ENCODE results near the gene KHSRP. TPM values are rescaled to one million over a fixed set of nuclear protein-coding genes. Genes with fewer than 3 reads are reported as not detected.

Gene KHSRP
- polyA plus RNA-seq, 1 donor: 280 TPM

DNA sequence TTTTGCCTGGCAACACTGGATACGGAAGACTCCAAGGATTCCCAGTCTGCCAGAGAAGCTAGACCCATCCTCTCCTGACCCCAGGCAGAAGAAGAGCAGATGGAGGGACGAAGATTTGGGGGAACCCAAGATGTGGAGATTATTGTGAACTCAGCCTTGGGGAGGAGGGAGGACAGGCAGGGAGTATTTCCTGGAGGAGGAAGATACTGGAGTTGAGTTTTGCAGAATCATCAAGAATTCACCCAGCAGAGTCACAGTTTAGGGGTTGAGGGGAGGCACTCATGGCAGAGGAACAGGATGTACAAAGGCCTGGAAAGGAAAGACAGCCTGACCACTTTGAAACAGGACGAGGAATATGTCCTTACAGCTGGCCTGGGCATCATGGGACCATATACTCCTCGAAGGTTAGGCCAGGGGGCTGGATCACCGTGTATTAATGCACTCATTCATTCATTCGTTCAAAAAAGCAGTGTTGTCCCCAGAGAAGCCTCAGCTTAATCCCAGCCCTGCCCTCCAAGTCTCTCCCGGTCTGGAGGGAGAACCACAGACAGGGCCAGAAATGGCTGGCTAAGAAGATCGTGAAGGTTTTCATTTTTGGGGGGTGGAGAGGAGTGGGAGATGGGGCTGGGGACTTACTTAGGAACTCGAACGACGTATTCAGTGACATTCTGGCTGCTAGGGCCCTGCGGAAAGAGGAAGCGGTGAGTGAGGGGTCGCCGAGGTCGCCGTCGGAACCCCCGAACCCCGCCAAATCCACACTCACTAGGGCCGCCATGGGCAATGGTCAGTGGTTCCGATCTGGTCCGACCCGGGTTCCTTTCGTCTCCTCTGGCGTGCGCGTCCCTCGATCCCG is 32.2 kb downstream of the KHSRP start:
- no peak for DNase-seq

DNA sequence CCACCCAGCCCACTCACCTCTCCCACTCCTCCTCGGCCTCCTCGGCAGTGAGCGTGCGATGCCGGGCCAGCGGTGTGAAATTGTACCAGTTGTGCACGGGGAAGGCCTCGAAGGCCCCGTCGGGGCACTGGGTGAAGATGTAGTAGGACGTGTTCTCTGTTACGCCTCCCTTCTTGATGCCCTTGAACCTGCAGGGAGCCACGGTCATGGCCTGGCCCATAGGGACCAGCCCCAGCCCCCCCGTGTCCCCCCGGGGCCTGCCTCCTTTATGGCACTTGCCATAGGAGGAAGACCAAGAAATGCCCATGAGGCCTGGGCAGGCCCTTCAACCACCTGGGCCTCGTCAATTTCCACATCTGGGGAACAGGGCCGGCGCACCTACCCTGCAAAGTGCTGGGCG is 37.2 kb downstream of the KHSRP start:
- DNase-seq: no peak

DNA sequence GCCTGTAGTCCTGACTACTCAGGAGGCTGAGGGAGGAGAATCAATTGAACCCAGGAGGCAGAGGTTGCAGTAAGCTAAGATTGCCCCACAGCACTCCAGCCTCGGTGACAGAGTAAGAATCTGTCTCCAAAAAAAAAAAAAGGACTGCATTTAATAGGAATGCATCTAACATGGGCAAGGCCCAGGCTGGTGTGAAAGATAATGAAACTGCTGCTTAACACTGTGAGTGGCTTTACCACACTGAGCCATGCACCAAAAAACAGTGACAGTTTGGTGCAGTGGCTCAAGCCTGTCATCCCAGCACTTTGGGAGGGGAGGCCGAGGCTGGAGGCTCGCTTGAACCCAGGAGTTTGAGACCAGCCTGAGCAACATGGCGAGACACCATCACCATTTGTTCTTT is 40.2 kb downstream of the KHSRP start:
- DNase-seq: no peak

DNA sequence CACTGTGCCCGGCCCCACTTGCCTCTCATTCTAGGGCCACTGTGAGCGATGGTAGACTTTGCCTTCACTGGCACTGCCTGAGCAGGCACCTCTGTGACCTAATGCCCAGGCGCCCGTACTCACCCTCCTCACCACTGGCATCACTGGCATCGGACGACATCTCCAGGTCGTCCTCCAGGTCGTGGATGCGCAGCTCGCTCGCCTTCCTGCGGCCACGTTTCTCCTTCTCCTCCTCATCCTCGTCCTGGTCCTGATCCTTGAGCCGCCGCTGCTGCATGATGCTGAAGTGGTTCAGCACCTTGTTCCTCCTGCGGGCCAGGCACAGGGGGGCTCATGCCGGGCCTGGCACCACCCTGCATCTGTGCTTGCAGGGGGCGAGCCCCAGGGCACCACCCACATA is 41.4 kb downstream of the KHSRP start:
- no peak for DNase-seq

DNA sequence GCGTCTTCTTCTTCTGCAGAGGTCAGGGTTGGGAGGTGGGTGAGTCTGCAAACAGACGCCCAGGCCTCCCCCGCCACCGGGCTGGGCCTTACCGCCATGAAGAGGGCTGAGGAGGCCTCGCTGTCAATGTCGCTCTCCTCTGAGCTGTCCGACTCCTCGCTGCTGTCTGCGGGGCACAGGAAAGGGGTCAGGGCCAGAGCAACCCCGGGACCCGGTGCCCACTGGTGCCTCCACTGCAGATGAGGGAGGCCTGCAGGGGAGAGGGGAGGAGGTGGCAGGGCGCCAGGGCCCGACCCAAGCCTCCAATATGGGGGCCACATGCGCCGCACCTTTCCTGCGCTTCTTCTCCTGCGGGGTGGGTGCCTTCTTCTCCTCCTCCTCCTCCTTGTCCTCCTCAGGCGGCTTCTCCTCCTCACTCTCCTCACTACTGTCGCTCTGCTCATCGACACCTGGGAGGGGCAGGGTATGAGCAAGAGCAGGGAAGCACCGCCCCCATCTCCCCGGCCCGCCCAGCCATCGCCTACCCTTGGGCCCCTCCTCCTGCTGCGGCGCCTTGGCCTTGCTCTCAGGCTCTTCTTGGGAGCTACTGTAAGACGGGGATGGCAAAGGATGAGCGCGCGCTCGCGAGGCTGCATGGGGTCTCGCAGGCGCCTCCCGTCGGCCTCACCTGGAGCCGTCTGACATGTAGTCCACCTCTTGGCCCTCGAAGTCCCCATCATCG is 43.4 kb downstream of the KHSRP start:
- DNase-seq: no peak

DNA sequence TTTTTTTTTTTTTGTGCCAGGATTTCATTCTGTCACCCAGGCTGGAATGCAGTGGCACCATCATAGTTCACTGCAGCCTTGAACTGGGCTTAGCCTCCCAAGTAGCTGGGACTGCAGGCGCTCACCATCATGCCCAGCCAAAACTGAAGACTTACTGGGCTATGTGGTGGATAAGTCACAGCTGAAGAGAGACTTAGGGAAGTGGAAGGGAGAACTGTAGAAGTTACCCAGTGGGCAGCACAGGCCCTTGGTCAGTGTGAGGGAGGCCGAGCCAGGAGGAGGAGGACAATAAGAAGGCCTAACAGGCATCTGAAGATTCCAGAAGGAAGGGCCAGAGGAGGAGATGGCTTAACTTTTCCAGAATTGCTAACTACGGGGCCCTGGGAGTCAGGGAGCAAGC is 44.9 kb downstream of the KHSRP start:
- DNase-seq: no peak

DNA sequence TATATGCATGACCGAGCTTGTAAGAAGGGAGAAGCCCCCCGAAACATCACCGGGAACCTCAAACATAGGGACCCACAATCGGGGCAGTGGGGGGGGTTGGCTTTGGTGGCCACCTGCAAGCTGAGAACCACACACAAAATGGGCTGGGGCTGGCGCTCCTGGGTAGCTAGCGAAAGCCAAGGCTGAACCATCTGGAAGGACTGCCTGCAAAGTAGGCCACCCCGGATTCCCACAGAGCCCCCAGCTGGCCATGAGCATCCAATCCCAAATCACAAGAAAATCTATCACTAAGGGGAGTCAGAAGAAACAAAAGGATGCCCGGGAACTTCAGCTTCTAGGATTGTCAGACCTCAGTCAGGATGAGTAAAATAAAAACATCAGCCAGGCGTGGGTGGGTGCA is 46.1 kb downstream of the KHSRP start:
- DNase-seq: no peak

DNA sequence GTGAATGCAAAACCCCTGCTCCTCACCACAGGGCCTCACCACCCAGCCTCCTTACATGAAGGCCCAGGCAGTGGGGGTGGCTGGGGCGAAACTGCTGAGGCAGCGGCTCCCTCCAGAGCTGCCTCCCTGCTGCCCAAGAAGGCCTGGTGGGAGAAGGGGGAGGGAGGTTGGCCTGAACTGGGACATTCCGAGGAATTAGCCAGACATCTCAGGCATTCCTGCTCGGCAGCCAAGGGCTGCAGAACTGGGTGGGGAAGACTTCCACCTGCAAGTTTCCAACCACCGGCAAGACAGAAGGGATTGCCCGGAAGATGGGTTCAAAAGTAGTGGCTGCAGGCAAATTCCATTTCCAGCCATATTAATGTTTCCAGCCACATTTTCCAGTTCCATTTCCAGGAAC is 46.6 kb downstream of the KHSRP start:
- no peak for DNase-seq

DNA sequence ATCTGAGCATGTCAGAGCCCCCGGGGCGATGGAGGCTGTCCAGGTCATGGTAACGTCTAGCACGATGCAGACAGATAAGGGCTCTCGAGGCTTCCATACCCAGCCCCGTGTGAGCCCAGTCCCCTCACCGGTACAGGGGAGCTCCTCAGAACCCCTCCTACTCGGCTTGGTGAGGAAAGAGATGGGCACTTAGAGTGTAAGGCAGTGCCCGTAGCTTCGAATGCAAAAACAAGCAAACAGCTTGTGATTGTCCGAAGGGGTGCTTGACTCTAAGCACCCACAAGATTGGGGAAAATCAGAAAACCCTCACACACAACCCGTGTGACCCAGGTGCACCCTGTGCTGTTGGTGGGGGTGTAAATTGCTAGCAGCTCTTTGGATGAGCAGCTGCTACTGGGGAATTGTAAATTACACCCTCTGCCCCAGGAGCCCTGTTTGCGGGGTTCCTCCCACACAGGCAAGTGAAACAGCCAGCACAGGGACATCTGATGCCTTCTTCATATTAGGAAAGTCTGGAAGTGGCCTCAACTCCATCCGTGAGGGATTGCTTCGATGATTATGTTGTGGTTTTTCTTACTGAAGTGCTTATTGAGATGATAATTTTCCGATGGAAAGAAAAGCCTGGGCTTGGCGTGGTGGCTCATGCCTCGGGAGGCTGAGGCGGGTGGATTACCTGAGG is 48.0 kb downstream of the KHSRP start:
- no peak for DNase-seq

DNA sequence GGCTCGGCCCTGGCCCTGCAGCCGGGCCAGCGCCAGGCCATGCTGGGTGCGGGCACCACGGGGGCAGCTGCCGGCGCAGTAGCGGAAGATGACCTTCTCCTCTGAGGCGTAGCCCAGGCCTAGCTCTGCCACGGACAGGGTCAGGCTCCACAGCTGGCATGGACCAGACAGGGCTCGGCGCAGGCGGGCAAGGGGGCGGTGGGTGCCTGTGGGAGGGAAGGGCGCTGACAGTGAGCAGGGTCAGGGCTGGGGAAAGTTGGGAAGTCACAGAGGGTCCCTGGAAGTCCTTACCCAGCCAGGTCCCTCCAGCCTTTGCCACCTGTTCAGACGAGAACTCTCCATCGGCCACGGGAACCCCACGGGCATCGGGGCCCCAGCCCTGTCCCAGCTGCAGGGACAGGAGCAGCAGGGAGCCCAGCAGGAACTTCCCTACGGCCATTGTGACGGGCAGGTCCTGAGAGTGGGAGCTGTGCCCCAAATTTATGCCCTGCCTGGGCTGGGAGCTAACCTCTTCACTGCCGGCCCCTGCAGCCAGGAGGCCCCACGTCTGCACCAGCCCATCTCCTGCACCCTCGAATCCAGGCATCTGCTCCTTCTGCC is 49.1 kb downstream of the KHSRP start, which contains the start of gene PSPN:
TSS of gene PSPN (minus strand) at position 523 of the 600 bp plus-strand sequence. CDS start at position 439, 84 bp downstream.
- no peak for DNase-seq

DNA sequence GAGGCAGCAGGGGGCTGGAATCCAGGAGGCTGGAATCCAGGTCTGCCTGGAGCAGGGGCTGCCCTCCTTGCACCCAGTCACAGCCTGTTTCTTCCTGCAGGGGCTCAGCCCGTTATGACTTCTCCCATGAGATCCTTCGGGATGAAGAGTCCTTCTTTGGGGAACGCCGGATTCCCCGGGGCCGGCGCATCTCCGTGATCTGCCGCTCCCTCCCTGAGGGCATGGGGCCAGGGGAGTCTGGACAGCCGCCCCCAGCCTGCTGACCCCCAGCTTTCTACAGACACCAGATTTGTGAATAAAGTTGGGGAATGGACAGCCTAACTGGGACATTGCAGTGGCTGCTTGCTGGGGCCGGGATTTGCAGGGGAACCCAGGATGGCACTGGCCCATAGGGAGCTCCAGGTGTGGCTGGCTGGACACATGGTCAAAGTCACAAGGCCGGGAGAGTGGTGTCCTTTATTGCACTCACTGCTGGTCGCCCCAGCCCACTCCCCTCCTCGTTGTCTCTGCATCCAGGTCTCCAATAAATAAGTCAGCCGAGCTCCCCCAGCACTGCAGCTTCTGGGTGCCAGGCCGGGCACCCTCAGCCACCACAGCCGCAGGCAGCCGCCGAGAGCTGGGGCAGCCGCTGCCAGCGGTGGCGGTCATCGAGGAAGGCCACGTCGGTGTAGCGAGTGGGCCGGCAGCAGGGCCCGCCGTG is 49.8 kb downstream of the KHSRP start:
- DNase-seq: no peak

DNA sequence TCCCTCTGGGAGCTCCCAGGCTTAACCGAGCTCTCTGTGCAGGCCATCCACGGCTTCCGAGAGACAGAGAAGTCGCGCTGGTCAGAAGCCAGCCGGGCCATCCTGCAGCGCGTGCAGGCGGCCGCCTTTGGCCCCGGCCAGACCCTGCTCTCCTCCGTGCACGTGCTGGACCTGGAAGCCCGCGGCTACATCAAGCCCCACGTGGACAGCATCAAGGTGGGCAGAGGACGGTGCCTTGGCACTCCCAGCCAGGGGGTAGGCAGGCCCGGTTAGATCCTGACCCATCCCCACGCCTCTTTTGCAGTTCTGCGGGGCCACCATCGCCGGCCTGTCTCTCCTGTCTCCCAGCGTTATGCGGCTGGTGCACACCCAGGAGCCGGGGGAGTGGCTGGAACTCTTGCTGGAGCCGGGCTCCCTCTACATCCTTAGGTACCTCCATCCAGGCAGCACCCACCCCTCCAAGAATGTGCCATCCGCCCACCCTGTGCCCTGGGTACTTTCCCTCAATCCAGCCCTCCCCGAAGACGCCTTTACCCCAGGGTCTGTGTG is 50.4 kb downstream of the KHSRP start:
- DNase-seq: no peak

DNA sequence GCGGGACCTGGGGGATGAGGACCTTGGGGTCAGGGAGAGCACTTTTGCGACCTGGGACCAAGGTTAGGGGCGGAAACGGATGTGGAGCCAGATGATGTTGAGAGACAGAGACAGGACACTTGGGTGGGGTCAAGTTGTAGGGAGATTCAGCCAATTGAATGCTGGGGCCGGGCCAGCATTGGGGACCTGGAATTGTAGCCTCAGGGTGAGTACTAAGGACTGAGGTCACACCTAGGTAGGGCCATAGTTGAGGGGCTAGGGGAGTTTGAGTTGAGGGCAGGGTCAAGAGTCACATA is 50.9 kb downstream of the KHSRP start:
- DNase-seq: no peak

DNA sequence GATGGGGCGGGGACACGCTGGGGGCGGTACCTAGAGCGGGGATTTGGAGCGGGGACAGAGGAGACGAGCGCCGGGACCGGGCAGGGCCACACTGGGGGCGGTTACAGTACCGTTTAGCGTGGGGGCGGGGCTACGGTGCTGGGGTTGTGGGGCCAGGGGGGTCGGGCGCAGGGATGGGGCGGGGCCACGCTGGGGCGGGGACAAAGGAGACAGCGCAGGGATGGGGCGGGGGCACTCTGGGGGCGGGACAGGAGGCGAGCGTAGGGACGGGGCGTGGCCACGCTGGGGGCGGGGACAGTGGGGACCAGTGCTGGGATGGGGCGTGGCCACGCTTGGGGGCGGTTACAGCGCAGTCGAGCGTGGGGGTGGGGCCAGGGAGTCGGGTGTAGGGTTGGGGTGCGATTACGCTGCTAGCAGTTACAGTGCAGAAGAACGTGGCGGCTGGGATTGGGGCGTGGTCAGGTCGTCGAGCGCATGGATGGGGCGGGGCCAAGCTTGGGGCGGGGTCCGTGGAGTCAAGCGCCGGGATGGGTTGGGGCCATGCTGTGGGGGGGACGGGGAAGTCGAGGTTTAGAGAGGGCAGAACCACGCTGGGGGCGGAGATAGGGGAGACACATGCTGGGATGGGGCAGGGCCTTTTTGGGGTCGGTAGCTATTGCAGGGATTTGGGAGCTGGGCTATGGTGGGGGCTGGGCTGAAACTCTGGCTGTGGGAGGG is 51.4 kb downstream of the KHSRP start:
- peak; percentile 95 for DNase-seq

DNA sequence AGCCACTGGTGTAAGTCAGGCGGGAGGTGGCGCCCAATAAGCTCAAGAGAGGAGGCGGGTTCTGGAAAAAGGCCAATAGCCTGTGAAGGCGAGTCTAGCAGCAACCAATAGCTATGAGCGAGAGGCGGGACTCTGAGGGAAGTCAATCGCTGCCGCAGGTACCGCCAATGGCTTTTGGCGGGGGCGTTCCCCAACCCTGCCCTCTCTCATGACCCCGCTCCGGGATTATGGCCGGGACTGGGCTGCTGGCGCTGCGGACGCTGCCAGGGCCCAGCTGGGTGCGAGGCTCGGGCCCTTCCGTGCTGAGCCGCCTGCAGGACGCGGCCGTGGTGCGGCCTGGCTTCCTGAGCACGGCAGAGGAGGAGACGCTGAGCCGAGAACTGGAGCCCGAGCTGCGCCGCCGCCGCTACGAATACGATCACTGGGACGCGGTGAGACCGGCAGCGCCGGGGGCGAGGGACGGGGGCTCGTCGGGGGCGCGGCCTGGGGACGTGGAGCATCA is 52.0 kb downstream of the KHSRP start, which contains the start of gene ALKBH7:
TSS of gene ALKBH7 (plus strand) at position 201 of the 502 bp plus-strand sequence. CDS start at position 228, 27 bp downstream.
- peak; percentile 100 for DNase-seq

DNA sequence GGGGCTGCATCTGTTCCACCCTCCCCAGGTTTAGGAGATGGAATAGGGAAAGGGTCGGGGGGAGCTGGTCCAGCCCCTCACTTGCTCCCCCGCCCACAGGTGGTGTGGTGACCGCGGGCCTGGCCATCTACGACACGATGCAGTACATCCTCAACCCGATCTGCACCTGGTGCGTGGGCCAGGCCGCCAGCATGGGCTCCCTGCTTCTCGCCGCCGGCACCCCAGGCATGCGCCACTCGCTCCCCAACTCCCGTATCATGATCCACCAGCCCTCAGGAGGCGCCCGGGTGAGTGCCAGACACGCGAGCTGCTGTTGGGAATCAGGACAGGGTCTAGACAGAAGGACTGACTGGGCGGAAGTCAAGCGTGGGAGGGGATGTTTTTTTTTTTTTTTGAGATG is 60.3 kb downstream of the KHSRP start:
- DNase-seq: no peak
